GM19468 (cell line): ENCODE data around the gene IPO9.

Experiments used
- ATAC-seq: cut with Tn5 transposase; IDR thresholded peaks from one replicate; pipeline ENCODE4 v1.9.1; 2021; ENCODE audit warnings: mild to moderate bottlenecking, moderate library complexity, moderate number of reproducible peaks; ENCODE audit not compliant: unreplicated experiment; ENCODE audit errors: extremely low read depth

The IPO9 gene

GRCh38 chr1:201930137-201930536 is 101.2 kb downstream of the IPO9 start:
- no peak for ATAC-seq

DNA sequence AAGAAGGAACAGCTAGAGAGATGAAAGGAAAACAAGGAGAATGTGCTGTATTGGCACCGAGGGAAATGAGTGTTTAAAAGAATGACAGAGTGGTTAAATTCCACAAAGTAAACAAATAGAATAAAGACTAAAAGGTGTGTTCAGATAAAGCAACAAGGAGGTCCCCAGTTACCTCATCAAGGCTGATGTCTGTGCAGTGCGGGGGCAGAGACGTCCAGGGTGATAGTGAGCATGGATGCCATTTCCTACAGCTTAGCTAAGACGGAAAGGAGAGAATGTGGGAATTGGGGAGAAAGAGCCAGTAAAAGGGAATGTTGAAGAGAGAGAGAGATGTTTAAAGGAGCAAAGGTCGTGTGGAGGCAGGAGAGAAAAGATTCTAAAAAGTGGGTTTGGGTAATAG is 101.8 kb downstream of the IPO9 start:
- no peak for ATAC-seq
